Epithelial cell of proximal tubule (primary cell): ENCODE results near the gene DDIT4. TPM values are rescaled to one million over a fixed set of nuclear protein-coding genes. Genes with fewer than 3 reads are reported as not detected.

Experiments
- DNase-seq: peaks from one replicate; pipeline ENCODE4 v3.0.0-alpha.2; 2011; ENCODE audit warnings: low read depth
- H3K4me3 ChIP-seq: 2 replicates; pipeline ENCODE4 v1.5.1; 2011; ENCODE audit warnings: low read depth, mild to moderate bottlenecking, low read length
- CTCF ChIP-seq: conservative IDR thresholded peaks from 2 replicates; pipeline ENCODE4 v1.5.1; 2012; ENCODE audit warnings: low read depth, mild to moderate bottlenecking, low read length
- total RNA-seq: library from RNA; depleted of rRNA; stranded (reverse); fragments of >200 nt; gene quantifications from 2 replicates; pipeline ENCODE4 v1.2.3, GENCODE V29; 2015

Gene DDIT4
- total RNA-seq, 1 donor from 2014 or later, result 122 TPM

GRCh38 chr10:72322280-72323058 lies 48.7 kb downstream of the DDIT4 start:
- no peak overlapping the region for H3K4me3 ChIP-seq
- no peak for TF ChIP-seq CTCF
- DNase-seq, result no peak

GRCh38 chr10:72323108-72323749 lies 49.5 kb downstream of the DDIT4 start:
- DNase-seq, result no peak
- TF ChIP-seq CTCF, result no peak
- no peak overlapping the region for H3K4me3 ChIP-seq

GRCh38 chr10:72323771-72324191 lies 50.1 kb downstream of the DDIT4 start:
- TF ChIP-seq CTCF, result no peak
- no peak for DNase-seq

More at GRCh38 chr10:72323771-72324191, 50.1 kb downstream of the DDIT4 start:
- H3K4me3 ChIP-seq, result no peak overlapping the region

Other genes starting within 250 kb of the DDIT4 start
- gene SPOCK2, start 185.4 kb upstream of the DDIT4 start, total RNA-seq, result 27.9 and 63.7 TPM in 2 replicates
- 33.7 and 44.2 TPM in 2 replicates for gene ANAPC16, start 57.9 kb upstream of the DDIT4 start, total RNA-seq
- gene ASCC1, start 57.6 kb upstream of the DDIT4 start, total RNA-seq, result 21.4 and 39.0 TPM in 2 replicates
- gene DNAJB12, start 81.0 kb downstream of the DDIT4 start, total RNA-seq, result 25.0 and 29.8 TPM in 2 replicates